SK-N-SH (cell line): ENCODE data around the gene ZCCHC14. TPM values are rescaled to one million over a fixed set of nuclear protein-coding genes. Genes with fewer than 3 reads are reported as not detected.
A peak's percentile ranks its signal among the peaks of the same experiment; 100 is the strongest.

Experiments
- CTCF ChIA-PET: fragments of 300-600, 350-600 bp; formaldehyde crosslinking; extraction: SDS; loops from one replicate; lab custom pipeline; 2021; lab: Yijun Ruan, JAX
- POLR2A ChIA-PET: fragments of 350-600 bp; sonication (Branson Sonifier 250); formaldehyde crosslinking; extraction: SDS; loops from one replicate; lab custom pipeline; 2020; ENCODE audit warnings: antibody characterized with exemption, inconsistent platforms; lab: Yijun Ruan, JAX
- DNase-seq: peaks from one replicate; pipeline ENCODE4 v3.0.0; 2012
- H2AFZ ChIP-seq: fragments of 200-600 bp; sonication (generic); 2 replicates; pipeline ENCODE4 v1.8.1; 2016; ENCODE audit warnings: antibody characterized with exemption, mild to moderate bottlenecking, low read depth
- H3F3A ChIP-seq: fragments of 200-600 bp; sonication (generic); replicated peaks from 2 replicates; pipeline ENCODE3; 2016; ENCODE audit warnings: antibody characterized with exemption, mild to moderate bottlenecking; ENCODE audit not compliant: insufficient read depth
- H3K27ac ChIP-seq, 2 experiments: fragments of 200-500 bp in 1 of 2; fragments of 200-600 bp in 1 of 2; sonication (Bioruptor generic) in 1 of 2; sonication (generic), shearing (Covaris generic) in 1 of 2; 2 replicates each; pipeline versions ENCODE4 v1.5.1 to v1.6.1; 2014 to 2016; ENCODE audit warnings: low read depth in 2 of 2, inconsistent platforms in 1 of 2, low read length in 1 of 2, mild to moderate bottlenecking in 1 of 2, mixed read lengths in 1 of 2
- H3K27me3 ChIP-seq: fragments of 200-600 bp; sonication (generic), shearing (Covaris generic); 2 replicates; pipeline ENCODE4 v1.6.1; 2016; ENCODE audit warnings: mixed run types; ENCODE audit not compliant: insufficient read depth
- H3K36me3 ChIP-seq, 2 experiments: fragments of 200-500 bp in 1 of 2; fragments of 200-600 bp in 1 of 2; sonication (Bioruptor generic) in 1 of 2; sonication (generic) in 1 of 2; replicated peaks in 1 of 2; 2 replicates each; pipeline versions ENCODE3 to v1.5.1; 2014 to 2016; ENCODE audit warnings: low read length in 1 of 2, mild to moderate bottlenecking in 1 of 2; ENCODE audit not compliant: insufficient read depth in 2 of 2, control insufficient read depth in 1 of 2
- H3K4me1 ChIP-seq, 2 experiments: fragments of 200-500 bp in 1 of 2; fragments of 200-600 bp in 1 of 2; sonication (Bioruptor generic) in 1 of 2; sonication (generic), shearing (Covaris generic) in 1 of 2; 2 replicates each; pipeline versions ENCODE4 v1.5.1 to v1.6.1; 2014 to 2016; ENCODE audit warnings: low read depth in 1 of 2, low read length in 1 of 2, mixed run types in 1 of 2; ENCODE audit not compliant: insufficient read depth in 2 of 2, control insufficient read depth in 1 of 2
- H3K4me2 ChIP-seq: fragments of 200-600 bp; sonication (generic), shearing (Covaris generic); 2 replicates; pipeline ENCODE4 v1.6.1; 2017; ENCODE audit warnings: mixed run types
- H3K4me3 ChIP-seq, 2 experiments: fragments of 200-500 bp in 1 of 2; fragments of 200-600 bp in 1 of 2; sonication (Bioruptor generic) in 1 of 2; sonication (generic), shearing (Covaris generic) in 1 of 2; 2 replicates each; pipeline versions ENCODE4 v1.5.1 to v1.8.1; 2014 to 2016; ENCODE audit warnings: low read depth in 2 of 2, inconsistent platforms in 1 of 2, low read length in 1 of 2, mild to moderate bottlenecking in 1 of 2, mixed read lengths in 1 of 2, moderate library complexity in 1 of 2
- H3K79me2 ChIP-seq: fragments of 200-600 bp; sonication (generic); 2 replicates; pipeline ENCODE4 v1.8.1; 2017; ENCODE audit warnings: mild to moderate bottlenecking; ENCODE audit not compliant: insufficient read depth
- H3K9ac ChIP-seq: fragments of 200-600 bp; sonication (generic); 2 replicates; pipeline ENCODE4 v1.6.1; 2017; ENCODE audit warnings: mixed run types
- H3K9me2 ChIP-seq: fragments of 200-600 bp; sonication (generic); 2 replicates; pipeline ENCODE4 v1.6.1; 2017; ENCODE audit warnings: mixed run types
- H3K9me3 ChIP-seq: fragments of 200-600 bp; sonication (generic); 2 replicates; pipeline ENCODE4 v1.6.1; 2017; ENCODE audit warnings: mixed run types, mild to moderate bottlenecking, moderate library complexity
- H4K20me1 ChIP-seq: fragments of 200-600 bp; sonication (generic); 2 replicates; pipeline ENCODE4 v1.6.1; 2017; ENCODE audit warnings: mild to moderate bottlenecking, mixed run types; ENCODE audit not compliant: insufficient read depth
- CTCF ChIP-seq: fragments of 200-600 bp; sonication (generic); IDR thresholded peaks from 2 replicates; pipeline ENCODE4 v1.6.1; 2017; ENCODE audit warnings: antibody characterized with exemption, mild to moderate bottlenecking, moderate library complexity
- ELF1 ChIP-seq: IDR thresholded peaks from 2 replicates; pipeline ENCODE4 v1.4.0; 2012
- EP300 ChIP-seq, 2 experiments: IDR thresholded peaks; 2 replicates each; pipeline versions ENCODE4 v1.4.0 to v1.6.1; 2012; ENCODE audit warnings: borderline replicate concordance in 1 of 2, low read depth in 1 of 2, low read length in 1 of 2
- FOXJ3 ChIP-seq: sonication (generic); formaldehyde crosslinking; IDR thresholded peaks from 2 replicates; pipeline ENCODE4 v1.5.1; 2020; ENCODE audit warnings: mild to moderate bottlenecking, missing genetic modification reagents
- JUND ChIP-seq: IDR thresholded peaks from 2 replicates; pipeline ENCODE4 v1.4.0; 2012
- NRF1 ChIP-seq: IDR thresholded peaks from 2 replicates; pipeline ENCODE4 v1.6.1; 2012; ENCODE audit warnings: low read depth, mild to moderate bottlenecking, low read length
- RAD21 ChIP-seq: IDR thresholded peaks from 2 replicates; pipeline ENCODE4 v1.6.1; 2012; ENCODE audit warnings: mild to moderate bottlenecking, low read length
- RCOR1 ChIP-seq: fragments of 150-350 bp; IDR thresholded peaks from 2 replicates; pipeline ENCODE4 v1.6.1; 2017; ENCODE audit warnings: antibody characterized with exemption, low read length
- SMC3 ChIP-seq: IDR thresholded peaks from 2 replicates; pipeline ENCODE4 v1.6.1; 2012; ENCODE audit warnings: low read depth, low read length, improper control_type of control experiment
- TAF1 ChIP-seq: IDR thresholded peaks from 2 replicates; pipeline ENCODE4 v1.6.1; 2012; ENCODE audit warnings: low read depth, mild to moderate bottlenecking, low read length, moderate library complexity, borderline replicate concordance
- USF1 ChIP-seq: IDR thresholded peaks from 2 replicates; pipeline ENCODE4 v1.4.0; 2012; ENCODE audit warnings: low read depth, borderline replicate concordance
- WGBS: methylation state at CpG from one replicate; pipeline ENCODE4 v1.1.6; 2017; ENCODE audit warnings: low lambda C conversion rate; 5-methylcytosine and 5-hydroxymethylcytosine counted together
- polyA plus RNA-seq, 3 experiments: library from polyadenylated mRNA; depleted of rRNA; stranded (reverse); fragments of >200 nt; gene quantifications; 2 replicates each; pipeline ENCODE4 v1.2.3, GENCODE V29; 2012
- TF ChIP-seq, protein P1 (sequence below): IDR thresholded peaks from 2 replicates; pipeline ENCODE4; 2012
- TF ChIP-seq, protein P2 (sequence below): IDR thresholded peaks from 2 replicates; pipeline ENCODE4 v1.6.1; 2012; ENCODE audit warnings: mild to moderate bottlenecking, low read depth, low read length, moderate library complexity

Gene ZCCHC14
- polyA plus RNA-seq, 1 of the 3 experiments (the other 2 are of a cell fraction) = 5.7 TPM

DNA sequence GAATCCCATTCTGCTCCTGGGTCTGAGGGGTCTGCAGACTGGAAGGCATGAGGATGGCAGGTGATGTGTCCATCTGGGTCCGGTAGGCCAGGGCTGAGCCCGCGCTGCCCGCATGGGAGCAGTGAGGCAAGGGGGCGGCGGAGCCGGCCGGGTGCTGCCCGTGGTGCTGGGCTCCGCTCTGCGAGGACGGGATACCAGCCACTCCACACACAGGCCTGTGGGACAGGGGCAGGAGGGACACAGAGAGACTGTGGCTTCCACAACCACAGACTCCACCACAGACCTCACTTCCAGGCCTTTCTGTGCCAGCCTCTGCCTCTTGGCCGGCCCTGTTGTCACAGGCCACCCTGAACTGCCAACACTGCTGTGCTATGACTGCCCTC lies 75.3 kb downstream of the ZCCHC14 start:
- CTCF ChIA-PET = interaction anchor here (0.6 to 2.9 kb wide), 32 partner anchors 10 to 286 kb away, joined by 3 to 53 read pairs (median 6); partner anchors contain the start of genes C16orf95 and ZCCHC14
- peaks cover 37 to 61% of the 10 kb centered on the region in 2 experiments for H3K36me3 ChIP-seq
- WGBS = 89% methylated on average over 1 of the region's 13 CpGs

DNA sequence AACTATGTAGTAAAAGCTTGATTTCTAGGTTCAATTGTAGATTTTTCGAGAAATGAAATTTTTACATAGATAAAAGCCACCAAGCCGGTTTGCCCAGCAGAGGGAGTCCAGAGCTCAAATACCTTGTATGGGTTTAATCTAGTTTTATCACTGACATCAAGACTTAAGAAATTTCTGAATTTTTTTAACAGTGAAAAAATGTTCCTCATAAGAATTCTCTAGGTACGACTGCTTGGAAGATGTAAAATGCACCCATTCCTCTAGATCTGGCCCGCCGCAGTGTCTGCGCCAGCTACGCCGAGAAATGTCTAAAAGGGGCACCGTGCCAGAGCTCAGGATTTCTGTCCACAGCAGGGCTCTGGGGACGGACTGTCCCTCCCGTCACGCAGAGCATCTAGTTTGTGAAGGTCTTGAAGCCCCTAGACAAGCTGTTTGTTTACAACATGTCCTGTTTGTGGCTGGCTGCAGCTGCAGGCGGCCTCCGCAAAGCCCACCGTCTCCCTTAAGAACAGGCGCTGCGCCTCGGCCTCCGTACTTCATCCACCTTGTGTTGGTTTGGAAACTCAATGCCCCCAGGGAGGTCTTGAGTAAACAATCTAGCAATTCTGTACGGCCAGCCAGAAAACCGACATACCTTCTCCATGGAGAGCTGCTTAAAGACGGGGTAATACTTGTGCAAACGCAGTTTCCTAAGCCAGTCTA lies 75.8 kb downstream of the ZCCHC14 start:
- POLR2A ChIA-PET = interaction anchor here (0.5 kb wide), 1 partner anchor 340 kb away, joined by 4 read pairs; no protein-coding TSS in a partner anchor
- H3K79me2 ChIP-seq = peaks cover 8% of the 10 kb centered on the region; the same call in 1 of the 2 replicates
- no peaks in the 10 kb centered on the region for H3F3A ChIP-seq
- CTCF ChIA-PET = interaction anchor here (0.6 to 2.9 kb wide), 54 partner anchors 9 to 286 kb away, joined by 3 to 53 read pairs (median 4); partner anchors contain the start of genes C16orf95 and ZCCHC14
- no peak overlapping the region for H3K4me3 ChIP-seq
- no peaks in the 10 kb centered on the region for H3K9me2 ChIP-seq
- TF ChIP-seq EP300 (IDR thresholded peaks at IDR 0.05; ENCODE audit: borderline replicate concordance in 1 of 2, low read depth in 1 of 2, low read length in 1 of 2) = no peak
- peak; percentile 85 for TF ChIP-seq RAD21
- no peak for TF ChIP-seq ELF1
- no peak for TF ChIP-seq TAF1
- TF ChIP-seq, protein P1, sequence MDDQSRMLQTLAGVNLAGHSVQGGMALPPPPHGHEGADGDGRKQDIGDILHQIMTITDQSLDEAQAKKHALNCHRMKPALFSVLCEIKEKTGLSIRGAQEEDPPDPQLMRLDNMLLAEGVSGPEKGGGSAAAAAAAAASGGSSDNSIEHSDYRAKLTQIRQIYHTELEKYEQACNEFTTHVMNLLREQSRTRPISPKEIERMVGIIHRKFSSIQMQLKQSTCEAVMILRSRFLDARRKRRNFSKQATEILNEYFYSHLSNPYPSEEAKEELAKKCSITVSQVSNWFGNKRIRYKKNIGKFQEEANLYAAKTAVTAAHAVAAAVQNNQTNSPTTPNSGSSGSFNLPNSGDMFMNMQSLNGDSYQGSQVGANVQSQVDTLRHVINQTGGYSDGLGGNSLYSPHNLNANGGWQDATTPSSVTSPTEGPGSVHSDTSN = no peak
- peak; percentile 75 for TF ChIP-seq SMC3
- TF ChIP-seq USF1 = no peak
- TF ChIP-seq FOXJ3 (CRISPR knock-in tag) = no peak
- TF ChIP-seq CTCF = peak; percentile 94
- no peak for TF ChIP-seq NRF1
- TF ChIP-seq JUND = no peak
- peaks cover 0 to 3% of the 10 kb centered on the region in 2 experiments; a peak in 1 of 4 replicates for H3K4me1 ChIP-seq
- H2AFZ ChIP-seq = no peak overlapping the region
- 0 out of 2 replicates have a peak, but pooled peaks cover 6% of the 10 kb centered on the region for H4K20me1 ChIP-seq
- no peak overlapping the region for H3K9ac ChIP-seq
- no peaks in the 10 kb centered on the region for H3K27me3 ChIP-seq
- no peaks in the 10 kb centered on the region for H3K9me3 ChIP-seq
- 82% methylated on average over 22 of the region's 23 CpGs for WGBS
- peak; percentile 73 for DNase-seq
- H3K27ac ChIP-seq = no peak overlapping the region; a peak in 1 of 4 replicates
- peaks cover 32 to 65% of the 10 kb centered on the region in 2 experiments for H3K36me3 ChIP-seq
- H3K4me2 ChIP-seq = no peak overlapping the region

More for the DNA sequence above, 75.3 kb downstream of the ZCCHC14 start:
- H3K79me2 ChIP-seq = peaks cover 8% of the 10 kb centered on the region; the same call in 1 of the 2 replicates
- H3F3A ChIP-seq = no peaks in the 10 kb centered on the region
- no peak overlapping the region; a peak in 1 of 4 replicates for H3K27ac ChIP-seq
- no peak overlapping the region for H2AFZ ChIP-seq
- POLR2A ChIA-PET = interaction anchor here (0.5 kb wide), 1 partner anchor 339 kb away, joined by 4 read pairs; no protein-coding TSS in a partner anchor
- H3K4me2 ChIP-seq = no peak overlapping the region
- TF ChIP-seq, protein P2, sequence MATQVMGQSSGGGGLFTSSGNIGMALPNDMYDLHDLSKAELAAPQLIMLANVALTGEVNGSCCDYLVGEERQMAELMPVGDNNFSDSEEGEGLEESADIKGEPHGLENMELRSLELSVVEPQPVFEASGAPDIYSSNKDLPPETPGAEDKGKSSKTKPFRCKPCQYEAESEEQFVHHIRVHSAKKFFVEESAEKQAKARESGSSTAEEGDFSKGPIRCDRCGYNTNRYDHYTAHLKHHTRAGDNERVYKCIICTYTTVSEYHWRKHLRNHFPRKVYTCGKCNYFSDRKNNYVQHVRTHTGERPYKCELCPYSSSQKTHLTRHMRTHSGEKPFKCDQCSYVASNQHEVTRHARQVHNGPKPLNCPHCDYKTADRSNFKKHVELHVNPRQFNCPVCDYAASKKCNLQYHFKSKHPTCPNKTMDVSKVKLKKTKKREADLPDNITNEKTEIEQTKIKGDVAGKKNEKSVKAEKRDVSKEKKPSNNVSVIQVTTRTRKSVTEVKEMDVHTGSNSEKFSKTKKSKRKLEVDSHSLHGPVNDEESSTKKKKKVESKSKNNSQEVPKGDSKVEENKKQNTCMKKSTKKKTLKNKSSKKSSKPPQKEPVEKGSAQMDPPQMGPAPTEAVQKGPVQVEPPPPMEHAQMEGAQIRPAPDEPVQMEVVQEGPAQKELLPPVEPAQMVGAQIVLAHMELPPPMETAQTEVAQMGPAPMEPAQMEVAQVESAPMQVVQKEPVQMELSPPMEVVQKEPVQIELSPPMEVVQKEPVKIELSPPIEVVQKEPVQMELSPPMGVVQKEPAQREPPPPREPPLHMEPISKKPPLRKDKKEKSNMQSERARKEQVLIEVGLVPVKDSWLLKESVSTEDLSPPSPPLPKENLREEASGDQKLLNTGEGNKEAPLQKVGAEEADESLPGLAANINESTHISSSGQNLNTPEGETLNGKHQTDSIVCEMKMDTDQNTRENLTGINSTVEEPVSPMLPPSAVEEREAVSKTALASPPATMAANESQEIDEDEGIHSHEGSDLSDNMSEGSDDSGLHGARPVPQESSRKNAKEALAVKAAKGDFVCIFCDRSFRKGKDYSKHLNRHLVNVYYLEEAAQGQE = peak; percentile 52; the same call in 1 of the 2 replicates
- TF ChIP-seq RCOR1 = no peak
- no peak overlapping the region for H3K9ac ChIP-seq
- H3K4me3 ChIP-seq = no peak overlapping the region
- no peaks in the 10 kb centered on the region for H3K9me2 ChIP-seq
- no peak for DNase-seq
- no peaks in the 10 kb centered on the region for H3K9me3 ChIP-seq
- H3K4me1 ChIP-seq = peaks cover 0 to 3% of the 10 kb centered on the region in 2 experiments; a peak in 1 of 4 replicates
- no peaks in the 10 kb centered on the region for H3K27me3 ChIP-seq
- 0 out of 2 replicates have a peak, but pooled peaks cover 6% of the 10 kb centered on the region for H4K20me1 ChIP-seq
